ENCODE results near the gene CLN5.
A peak's percentile ranks its signal among the peaks of the same experiment; 100 is the strongest.

CLN5 gene

DNA sequence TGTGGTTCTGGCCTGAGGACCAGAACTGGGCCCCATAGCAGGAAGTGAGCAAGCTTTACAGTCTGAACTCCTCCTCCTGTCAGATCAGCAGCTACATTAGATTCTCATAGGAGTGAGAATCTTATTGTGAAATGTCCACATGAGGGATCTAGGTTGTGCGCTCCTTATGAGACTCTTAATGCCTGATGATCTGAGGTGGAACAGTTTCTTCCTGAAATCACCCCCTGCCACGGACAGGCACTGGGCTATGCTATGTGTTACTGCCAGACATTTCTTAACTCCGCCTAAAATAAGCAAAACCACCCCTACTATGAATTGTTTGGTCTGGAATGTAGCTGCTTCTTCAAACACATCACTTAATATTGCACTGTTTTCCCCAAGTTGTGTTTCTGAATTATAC, 30.5 kb downstream of the CLN5 start:
- H3K4me1 ChIP-seq (ENCODE audit: insufficient read depth, insufficient read length) = no peaks in the 10 kb centered on the region

DNA sequence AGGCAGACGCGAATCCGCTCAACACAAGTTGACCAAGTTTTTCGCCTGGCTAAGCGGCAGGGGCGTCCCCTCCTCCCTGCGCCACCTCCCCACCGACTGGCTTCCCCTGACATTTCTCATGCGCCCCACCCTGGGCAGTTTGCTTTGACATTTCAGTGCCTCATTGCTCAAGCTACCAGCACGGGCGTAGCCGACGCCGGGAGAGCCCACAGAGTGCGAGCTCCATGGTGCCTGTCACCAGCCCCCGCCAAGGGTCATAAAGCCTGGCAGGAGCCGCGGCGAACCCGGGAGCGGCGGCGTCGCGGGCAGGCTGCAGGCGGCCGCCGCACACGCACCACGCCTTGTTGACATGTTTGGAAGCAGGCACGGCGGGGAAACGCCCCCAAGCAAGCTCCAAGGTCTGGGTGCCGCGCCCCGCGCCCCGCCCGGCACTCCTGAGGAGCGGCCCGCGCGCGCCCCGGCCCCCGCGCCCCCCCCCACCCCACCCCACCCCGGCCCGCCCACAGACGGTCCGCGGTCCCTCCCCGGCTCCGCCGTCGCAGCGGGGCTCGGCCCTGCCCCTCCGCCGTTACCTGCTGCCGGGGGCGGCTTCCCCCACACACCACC, 34.5 kb downstream of the CLN5 start:
- peaks cover 7% of the 10 kb centered on the region for H3K36me3 ChIP-seq (ENCODE audit: insufficient read depth, insufficient read length, low read length)
- TF ChIP-seq ZNF274 (IDR thresholded peaks at IDR 0.05; ENCODE audit: low read depth, low read length) = no peak
- TF ChIP-seq YY1 (IDR thresholded peaks at IDR 0.05; ENCODE audit: insufficient read depth, insufficient read length) = no peak
- TF ChIP-seq SUZ12 (IDR thresholded peaks at IDR 0.05; ENCODE audit: extremely low read depth, insufficient read depth, insufficient read length) = no peak
- H3K27me3 ChIP-seq (ENCODE audit: insufficient read depth, insufficient read length) = no peaks in the 10 kb centered on the region
- peak overlapping the region; percentile 77 for H3K4me3 ChIP-seq (ENCODE audit: insufficient read length, low read depth)
- H3K9ac ChIP-seq (ENCODE audit: insufficient read length, low read depth) = peak overlapping the region; percentile 86
- DNase-seq (ENCODE audit: low read depth, low spot score) = no peak
- H3K9me3 ChIP-seq (ENCODE audit: insufficient read depth, low read length) = no peaks in the 10 kb centered on the region
- no peaks in the 10 kb centered on the region for H3K4me1 ChIP-seq (ENCODE audit: insufficient read depth, insufficient read length)

More for the DNA sequence above, 30.5 kb downstream of the CLN5 start:
- Histone ChIP-seq H3K4me3 (ENCODE audit: insufficient read length, low read depth) (no peak overlapping the region), H3K9ac (ENCODE audit: insufficient read length, low read depth) (no peak overlapping the region), H3K36me3 (ENCODE audit: insufficient read depth, insufficient read length, low read length) (peaks cover 40% of the 10 kb centered on the region), H3K9me3 (ENCODE audit: insufficient read depth, low read length) (no peaks in the 10 kb centered on the region), H3K27me3 (ENCODE audit: insufficient read depth, insufficient read length) (no peaks in the 10 kb centered on the region)
- TF ChIP-seq SUZ12 (IDR thresholded peaks at IDR 0.05; ENCODE audit: extremely low read depth, insufficient read depth, insufficient read length) (no peak), ZNF274 (IDR thresholded peaks at IDR 0.05; ENCODE audit: low read depth, low read length) (no peak), YY1 (IDR thresholded peaks at IDR 0.05; ENCODE audit: insufficient read depth, insufficient read length) (no peak)
- no peak for DNase-seq (ENCODE audit: low read depth, low spot score)

- peak; percentile 76 for DNase-seq (ENCODE audit: low read depth, low spot score)
- no peaks in the 10 kb centered on the region for H3K27me3 ChIP-seq (ENCODE audit: insufficient read depth, insufficient read length)
- no peaks in the 10 kb centered on the region for H3K9me3 ChIP-seq (ENCODE audit: insufficient read depth, low read length)
- H3K4me3 ChIP-seq (ENCODE audit: insufficient read length, low read depth) = peak within 1 kb of the TSS; percentile 77
- peaks cover 3% of the 10 kb centered on the region for H3K36me3 ChIP-seq (ENCODE audit: insufficient read depth, insufficient read length, low read length)
- peak within 1 kb of the TSS; percentile 86 for H3K9ac ChIP-seq (ENCODE audit: insufficient read length, low read depth)
- no peaks in the 10 kb centered on the region for H3K4me1 ChIP-seq (ENCODE audit: insufficient read depth, insufficient read length)
- TF ChIP-seq ZNF274 (IDR thresholded peaks at IDR 0.05; ENCODE audit: low read depth, low read length) (no peak), YY1 (IDR thresholded peaks at IDR 0.05; ENCODE audit: insufficient read depth, insufficient read length) (peak; percentile 47)
Measured at GRCh38 chr13:77026861-77027621, 35.2 kb downstream of the CLN5 start, which contains the start of gene FBXL3. Gene FBXL3, minus strand, starts transcription at chr13:77027159. Its CDS starts 5,299 bp downstream, at chr13:77021860.

GRCh38 chr13:77028202-77028601, 36.3 kb downstream of the CLN5 start:
- H3K9ac ChIP-seq (ENCODE audit: insufficient read length, low read depth) = no peak overlapping the region
- H3K4me3 ChIP-seq (ENCODE audit: insufficient read length, low read depth) = no peak overlapping the region
- DNase-seq (ENCODE audit: low read depth, low spot score) = no peak
- no peaks in the 10 kb centered on the region for H3K9me3 ChIP-seq (ENCODE audit: insufficient read depth, low read length)
- H3K36me3 ChIP-seq (ENCODE audit: insufficient read depth, insufficient read length, low read length) = peaks cover 3% of the 10 kb centered on the region
- H3K27me3 ChIP-seq (ENCODE audit: insufficient read depth, insufficient read length) = no peaks in the 10 kb centered on the region
- no peaks in the 10 kb centered on the region for H3K4me1 ChIP-seq (ENCODE audit: insufficient read depth, insufficient read length)
- no peak for TF ChIP-seq SUZ12 (IDR thresholded peaks at IDR 0.05; ENCODE audit: extremely low read depth, insufficient read depth, insufficient read length)
- no peak for TF ChIP-seq ZNF274 (IDR thresholded peaks at IDR 0.05; ENCODE audit: low read depth, low read length)

- Histone ChIP-seq H3K9ac (ENCODE audit: insufficient read length, low read depth) (no peak overlapping the region), H3K9me3 (ENCODE audit: insufficient read depth, low read length) (no peaks in the 10 kb centered on the region), H3K4me3 (ENCODE audit: insufficient read length, low read depth) (no peak overlapping the region), H3K4me1 (ENCODE audit: insufficient read depth, insufficient read length) (no peaks in the 10 kb centered on the region), H3K36me3 (ENCODE audit: insufficient read depth, insufficient read length, low read length) (no peaks in the 10 kb centered on the region), H3K27me3 (ENCODE audit: insufficient read depth, insufficient read length) (no peaks in the 10 kb centered on the region)
- no peak for DNase-seq (ENCODE audit: low read depth, low spot score)
- TF ChIP-seq YY1 (IDR thresholded peaks at IDR 0.05; ENCODE audit: insufficient read depth, insufficient read length) (no peak), ZNF274 (IDR thresholded peaks at IDR 0.05; ENCODE audit: low read depth, low read length) (no peak), SUZ12 (IDR thresholded peaks at IDR 0.05; ENCODE audit: extremely low read depth, insufficient read depth, insufficient read length) (no peak)
Measured at GRCh38 chr13:77029436-77029835, 37.6 kb downstream of the CLN5 start.

- TF ChIP-seq SUZ12 (IDR thresholded peaks at IDR 0.05; ENCODE audit: extremely low read depth, insufficient read depth, insufficient read length) (no peak), YY1 (IDR thresholded peaks at IDR 0.05; ENCODE audit: insufficient read depth, insufficient read length) (no peak), ZNF274 (IDR thresholded peaks at IDR 0.05; ENCODE audit: low read depth, low read length) (no peak)
- DNase-seq (ENCODE audit: low read depth, low spot score) = no peak
- no peaks in the 10 kb centered on the region; the same call in 1 of the 2 replicates for H3K9me3 ChIP-seq (ENCODE audit: insufficient read depth, low read length)
- H3K9ac ChIP-seq (ENCODE audit: insufficient read length, low read depth) = no peak overlapping the region
- H3K4me3 ChIP-seq (ENCODE audit: insufficient read length, low read depth) = no peak overlapping the region
- no peaks in the 10 kb centered on the region for H3K36me3 ChIP-seq (ENCODE audit: insufficient read depth, insufficient read length, low read length)
- no peaks in the 10 kb centered on the region for H3K4me1 ChIP-seq (ENCODE audit: insufficient read depth, insufficient read length)
- no peaks in the 10 kb centered on the region for H3K27me3 ChIP-seq (ENCODE audit: insufficient read depth, insufficient read length)
Measured at GRCh38 chr13:77031656-77032243, 39.9 kb downstream of the CLN5 start.

DNA sequence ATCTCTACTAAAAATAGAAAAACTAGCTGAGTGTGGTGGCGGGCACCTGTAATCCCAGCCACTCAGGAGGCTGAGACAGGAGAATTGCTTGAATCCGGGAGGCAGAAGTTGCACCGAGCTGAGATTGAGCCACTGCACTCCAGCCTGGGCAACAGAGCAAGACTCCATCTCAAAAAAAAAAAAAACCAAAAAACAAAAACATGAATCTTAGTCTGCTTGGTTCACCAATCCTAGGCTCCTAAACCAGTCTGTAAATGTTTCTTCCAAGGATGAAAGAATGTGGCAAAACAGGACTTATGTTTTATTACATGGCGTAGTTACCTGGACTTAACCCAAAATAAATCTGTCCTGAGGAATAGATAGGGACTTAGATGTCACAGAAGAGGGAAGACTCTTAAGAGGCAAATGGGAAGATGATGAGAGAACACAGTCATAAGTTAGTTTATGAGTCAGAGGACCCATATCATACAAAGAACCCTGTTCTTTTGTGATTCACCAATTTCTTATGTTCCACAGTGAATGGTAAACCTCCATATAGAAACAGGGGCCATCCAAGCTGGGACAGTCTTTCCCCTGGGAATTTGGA, 41.9 kb downstream of the CLN5 start:
- DNase-seq (ENCODE audit: low read depth, low spot score) = no peak
- no peaks in the 10 kb centered on the region for H3K36me3 ChIP-seq (ENCODE audit: insufficient read depth, insufficient read length, low read length)
- H3K9me3 ChIP-seq (ENCODE audit: insufficient read depth, low read length) = no peaks in the 10 kb centered on the region; the same call in 1 of the 2 replicates

More for the DNA sequence above, 41.9 kb downstream of the CLN5 start:
- no peak overlapping the region for H3K9ac ChIP-seq (ENCODE audit: insufficient read length, low read depth)
- H3K4me3 ChIP-seq (ENCODE audit: insufficient read length, low read depth) = no peak overlapping the region
- H3K27me3 ChIP-seq (ENCODE audit: insufficient read depth, insufficient read length) = no peaks in the 10 kb centered on the region
- H3K4me1 ChIP-seq (ENCODE audit: insufficient read depth, insufficient read length) = no peaks in the 10 kb centered on the region
- TF ChIP-seq ZNF274 (IDR thresholded peaks at IDR 0.05; ENCODE audit: low read depth, low read length) (no peak), SUZ12 (IDR thresholded peaks at IDR 0.05; ENCODE audit: extremely low read depth, insufficient read depth, insufficient read length) (no peak), YY1 (IDR thresholded peaks at IDR 0.05; ENCODE audit: insufficient read depth, insufficient read length) (no peak)

Data from NT2/D1 (cell line).